COR-L47 (cell line): ENCODE measurements around the gene DRC1.
"Not testable (repeated sequence)": the region's sequence is repeated elsewhere in the genome, so short reads cannot be mapped to it uniquely, and the experiment has no call there.

Experiments used
- DNase-seq: peaks from one replicate; lab custom pipeline; 2025; lab: John Stamatoyannopoulos, UW

Gene DRC1

GRCh38 chr2:26401739-26402541, at the start of gene DRC1:
DRC1 (plus strand) TSS chr2:26401920; CDS start chr2:26401990, 70 bp downstream.
- DNase-seq = peak; percentile 70

GRCh38 chr2:26352892-26353291, 48.8 kb upstream of the DRC1 start:
- no peak for DNase-seq

GRCh38 chr2:26354469-26354868, 47.3 kb upstream of the DRC1 start:
- not testable (repeated sequence) for DNase-seq

- DNase-seq = no peak
Measured at GRCh38 chr2:26355038-26355995, 46.4 kb upstream of the DRC1 start.

GRCh38 chr2:26356111-26356510, 45.6 kb upstream of the DRC1 start:
- DNase-seq = no peak

GRCh38 chr2:26356771-26357170, 44.9 kb upstream of the DRC1 start:
- no peak for DNase-seq

- no peak for DNase-seq
Measured at GRCh38 chr2:26359886-26360473, 41.7 kb upstream of the DRC1 start.

- DNase-seq = no peak
Measured at GRCh38 chr2:26363323-26363722, 38.4 kb upstream of the DRC1 start.

GRCh38 chr2:26363958-26364357, 37.8 kb upstream of the DRC1 start:
- DNase-seq = no peak

- DNase-seq = no peak
Measured at GRCh38 chr2:26364669-26365068, 37.1 kb upstream of the DRC1 start.

- DNase-seq = no peak
Measured at GRCh38 chr2:26366957-26367356, 34.8 kb upstream of the DRC1 start.

GRCh38 chr2:26369664-26370063, 32.1 kb upstream of the DRC1 start:
- DNase-seq = not testable (repeated sequence)

- not testable (repeated sequence) for DNase-seq
Measured at GRCh38 chr2:26370909-26371308, 30.8 kb upstream of the DRC1 start.

GRCh38 chr2:26376799-26377198, 24.9 kb upstream of the DRC1 start:
- DNase-seq = no peak

GRCh38 chr2:26380281-26380680, 21.4 kb upstream of the DRC1 start:
- no peak for DNase-seq

- no peak for DNase-seq
Measured at GRCh38 chr2:26382564-26382963, 19.2 kb upstream of the DRC1 start.

- DNase-seq = no peak
Measured at GRCh38 chr2:26384183-26384582, 17.5 kb upstream of the DRC1 start.

GRCh38 chr2:26384597-26384996, 17.1 kb upstream of the DRC1 start:
- DNase-seq = no peak

- no peak for DNase-seq
Measured at GRCh38 chr2:26387189-26387588, 14.5 kb upstream of the DRC1 start.

GRCh38 chr2:26394694-26395093, 7.0 kb upstream of the DRC1 start:
- no peak for DNase-seq

GRCh38 chr2:26395394-26395793, 6.3 kb upstream of the DRC1 start:
- no peak for DNase-seq

GRCh38 chr2:26396734-26397298, 4.9 kb upstream of the DRC1 start:
- DNase-seq = no peak
